ENCODE data around the gene GJA3.

- TF ChIP-seq CTCF (IDR thresholded peaks at IDR 0.05; ENCODE audit: insufficient read depth, low read depth, low read length) = no peak
- TF ChIP-seq EZH2 (IDR thresholded peaks at IDR 0.05; ENCODE audit: insufficient read depth, low read length) = no peak
Observed at GRCh38 chr13:20090349-20090748, 70.5 kb downstream of the GJA3 start.

Data from astrocyte (in vitro differentiated cells and primary cell).